GM19438 (cell line): ENCODE data around the gene HADHA.
A peak's percentile ranks its signal among the peaks of the same experiment; 100 is the strongest.

Experiments
- ATAC-seq: cut with Tn5 transposase; IDR thresholded peaks from one replicate; pipeline ENCODE4 v1.9.1; 2021; ENCODE audit warnings: low read depth; ENCODE audit not compliant: unreplicated experiment

Gene HADHA

GRCh38 chr2:26245810-26246209, 1.4 kb upstream of the HADHA start:
- no peak for ATAC-seq

GRCh38 chr2:26245231-26245732, 850 bp upstream of the HADHA start:
- peak; percentile 8 for ATAC-seq

- no peak for ATAC-seq
These were observed 743 bp downstream of the HADHA start for GRCh38 chr2:26243470-26244308.

GRCh38 chr2:26241928-26242436, 2.5 kb downstream of the HADHA start:
- ATAC-seq: no peak

GRCh38 chr2:26238311-26238958, 6.0 kb downstream of the HADHA start:
- no peak for ATAC-seq

GRCh38 chr2:26237868-26238267, 6.6 kb downstream of the HADHA start:
- no peak for ATAC-seq

GRCh38 chr2:26235089-26235488, 9.3 kb downstream of the HADHA start:
- no peak for ATAC-seq

GRCh38 chr2:26230806-26231205, 13.6 kb downstream of the HADHA start:
- no peak for ATAC-seq

GRCh38 chr2:26229595-26229994, 14.8 kb downstream of the HADHA start:
- ATAC-seq: no peak

- no peak for ATAC-seq
These were observed 20.3 kb downstream of the HADHA start for GRCh38 chr2:26224095-26224494.

GRCh38 chr2:26223018-26223417, 21.4 kb downstream of the HADHA start:
- ATAC-seq: no peak

GRCh38 chr2:26217720-26218119, 26.7 kb downstream of the HADHA start:
- no peak for ATAC-seq

- no peak for ATAC-seq
These were observed 27.8 kb downstream of the HADHA start for GRCh38 chr2:26216587-26216986.

GRCh38 chr2:26215833-26216232, 28.6 kb downstream of the HADHA start:
- no peak for ATAC-seq

GRCh38 chr2:26214759-26215158, 29.7 kb downstream of the HADHA start:
- no peak for ATAC-seq

GRCh38 chr2:26212011-26212410, 32.4 kb downstream of the HADHA start:
- ATAC-seq: no peak

- no peak for ATAC-seq
These were observed 40.5 kb downstream of the HADHA start for GRCh38 chr2:26203906-26204305.

GRCh38 chr2:26202981-26203490, 41.4 kb downstream of the HADHA start:
- ATAC-seq: no peak

- no peak for ATAC-seq
These were observed 46.9 kb downstream of the HADHA start for GRCh38 chr2:26197516-26197915.

GRCh38 chr2:26196683-26197418, 47.6 kb downstream of the HADHA start:
- no peak for ATAC-seq
